T-cell (primary cell): ENCODE data around the gene APC2. TPM values are rescaled to one million over a fixed set of nuclear protein-coding genes. Genes with fewer than 3 reads are reported as not detected.

Source experiments
- ATAC-seq, 4 experiments: fragments of 200-7000 bp in 3 of 4; fragments of 150-1000 bp in 1 of 4; cut with Tn5 transposase; replicated peaks in 1 of 4; 1 replicate in 3 of 4; 2 replicates in 1 of 4; pipeline ENCODE4 v1.10.0; 2021; ENCODE audit warnings: moderate library complexity in 3 of 4, mild to moderate bottlenecking in 2 of 4, moderate number of reproducible peaks in 1 of 4
- CTCF ChIA-PET, 2 donors: fragments of 300-600 bp; sonication (Branson Sonifier 250); formaldehyde crosslinking; loops; one replicate each; lab custom pipeline; 2022; ENCODE audit warnings: antibody characterized with exemption in 2 of 2; lab: Charles Lee
- POLR2A ChIA-PET, 2 donors: fragments of 300-600 bp; sonication (Branson Sonifier 250); formaldehyde crosslinking; loops; one replicate each; lab custom pipeline; 2022; ENCODE audit warnings: antibody characterized with exemption in 2 of 2; lab: Charles Lee
- DNase-seq, 35 experiments: peaks; one replicate each; pipeline versions ENCODE4 v3.0.0 to v3.0.0-alpha.2; 2013 to 2023
- H3K27ac ChIP-seq: one replicate; pipeline ENCODE4 v1.5.1; 2013; ENCODE audit warnings: low read length
- H3K27me3 ChIP-seq, 2 experiments: replicated peaks in 1 of 2; 1 replicate in 1 of 2; 2 replicates in 1 of 2; pipeline versions ENCODE4 v1.6.1 to v1.7.0; 2013; ENCODE audit warnings: low read length in 1 of 2, mixed read lengths in 1 of 2; ENCODE audit not compliant: control insufficient read depth in 2 of 2, insufficient read depth in 2 of 2; ENCODE audit errors: extremely low read depth in 1 of 2
- H3K36me3 ChIP-seq, 2 donors: 1 replicate in 1 of 2; 2 replicates in 1 of 2; pipeline versions ENCODE4 v1.6.1 to v1.7.0; 2013; ENCODE audit warnings: low read length in 1 of 2; ENCODE audit not compliant: control insufficient read depth in 2 of 2, insufficient read depth in 1 of 2; ENCODE audit errors: extremely low read depth in 1 of 2
- H3K4me1 ChIP-seq, 2 experiments: 1 replicate in 1 of 2; 2 replicates in 1 of 2; pipeline versions ENCODE4 v1.6.1 to v1.7.0; 2013; ENCODE audit warnings: low read length in 2 of 2, mixed read lengths in 1 of 2; ENCODE audit not compliant: insufficient read depth in 2 of 2, control insufficient read depth in 1 of 2; ENCODE audit errors: extremely low read depth in 1 of 2
- H3K4me3 ChIP-seq, 2 donors: 1 replicate in 1 of 2; 2 replicates in 1 of 2; pipeline versions ENCODE4 v1.5.1 to v1.7.0; 2013; ENCODE audit warnings: mild to moderate bottlenecking in 2 of 2, low read length in 1 of 2, moderate library complexity in 1 of 2; ENCODE audit not compliant: control insufficient read depth in 1 of 2; ENCODE audit errors: extremely low read depth in 1 of 2
- H3K9me3 ChIP-seq: 2 replicates; pipeline ENCODE4 v1.7.0; 2013
- H3K27ac Mint-ChIP-seq, 2 donors: one replicate each; pipeline ENCODE4 v1.8.0; 2020 to 2021; ENCODE audit warnings: mild to moderate bottlenecking in 2 of 2, mixed read lengths in 2 of 2
- H3K27me3 Mint-ChIP-seq, 2 donors: one replicate each; pipeline ENCODE4 v1.8.0; 2021 to 2022; ENCODE audit warnings: mixed read lengths in 2 of 2
- H3K36me3 Mint-ChIP-seq: one replicate; pipeline ENCODE4 v1.8.0; 2021; ENCODE audit warnings: mixed read lengths
- H3K4me1 Mint-ChIP-seq, 3 donors: one replicate each; pipeline ENCODE4 v1.8.0; 2020 to 2022; ENCODE audit warnings: mixed read lengths in 3 of 3, mild to moderate bottlenecking in 1 of 3
- H3K4me3 Mint-ChIP-seq, 3 donors: one replicate each; pipeline ENCODE4 v1.8.0; 2020 to 2022; ENCODE audit warnings: mild to moderate bottlenecking in 3 of 3, mixed read lengths in 3 of 3, moderate library complexity in 3 of 3
- H3K9me3 Mint-ChIP-seq, 3 donors: one replicate each; pipeline ENCODE4 v1.8.0; 2020 to 2022; ENCODE audit warnings: mixed read lengths in 3 of 3
- WGBS: methylation state at CpG from one replicate; pipeline ENCODE4 v1.1.5; 2013; ENCODE audit warnings: missing lambda C conversion rate; ENCODE audit not compliant: insufficient coverage; 5-methylcytosine and 5-hydroxymethylcytosine counted together
- total RNA-seq, 35 experiments: library from RNA in 6 of 35; stranded (reverse) in 6 of 35; fragments of 120-200 nt in 1 of 35; gene quantifications; one replicate each; pipeline versions ENCODE4 v1.2.1 to v1.2.4 and lab custom pipeline; 2013 to 2026

Gene APC2
- total RNA-seq, 5 donors from 2014 or later (not counting 1 experiment from before 2014, with no cell fraction given): 0.08 to 0.29 (median 0.13) TPM

- ChIA-PET CTCF (no interaction called here), POLR2A (no interaction called here)
- peaks cover 17 to 31% (median 20%) of the 10 kb centered on the region in 3 donors for H3K4me1 Mint-ChIP-seq
- DNase-seq (peak; percentile 84 to 97 (median 92)), ATAC-seq (peak; percentile 90 to 93 (median 90))
- peaks cover 0 to 48% of the 10 kb centered on the region in 2 experiments for H3K4me1 ChIP-seq
- no peaks in the 10 kb centered on the region for H3K9me3 ChIP-seq
- H3K36me3 Mint-ChIP-seq: no peaks in the 10 kb centered on the region
- no peaks in the 10 kb centered on the region for H3K36me3 ChIP-seq
- 8% methylated on average over 37 of the region's 46 CpGs for WGBS
- peak overlapping the region; percentile 81 to 87 (median 83) for H3K4me3 Mint-ChIP-seq
- H3K9me3 Mint-ChIP-seq: no peaks in the 10 kb centered on the region
- H3K4me3 ChIP-seq: peak overlapping the region; percentile 30 to 54
- peak overlapping the region; percentile 75 to 95 for H3K27ac Mint-ChIP-seq
- H3K27ac ChIP-seq: peak overlapping the region; percentile 62
- peaks cover 0 to 80% of the 10 kb centered on the region in 2 experiments for H3K27me3 ChIP-seq
- peaks cover 0 to 5% of the 10 kb centered on the region in 2 donors for H3K27me3 Mint-ChIP-seq
Measured at GRCh38 chr19:1507763-1508506, 58.0 kb downstream of the APC2 start.

- Histone ChIP-seq H3K27me3 (peaks cover 0 to 75% of the 10 kb centered on the region in 2 experiments), H3K36me3 (no peaks in the 10 kb centered on the region), H3K27ac (no peak overlapping the region), H3K4me3 (no peak overlapping the region), H3K4me1 (peaks cover 0 to 46% of the 10 kb centered on the region in 2 experiments), H3K9me3 (no peaks in the 10 kb centered on the region)
- Mint-ChIP-seq H3K27me3 (peaks cover 0 to 4% of the 10 kb centered on the region in 2 donors), H3K36me3 (no peaks in the 10 kb centered on the region), H3K4me1 (peaks cover 17 to 31% (median 18%) of the 10 kb centered on the region in 3 donors), H3K4me3 (peak overlapping the region in 2 of 3 donors; percentile 32 to 81), H3K9me3 (no peaks in the 10 kb centered on the region), H3K27ac (peak overlapping the region in 1 of 2 donors; percentile 58)
- POLR2A ChIA-PET: no interaction called here
- ATAC-seq (peak in 1 of 4 experiments; percentile 0), DNase-seq (no peak)
- CTCF ChIA-PET: interaction anchor here in 1 of 2 donors (0.7 kb wide), 1 partner anchor 17 kb away, joined by 3 read pairs; the partner anchor contains the start of gene REEP6
- 32% methylated on average over 8 of the region's 12 CpGs for WGBS
Measured at GRCh38 chr19:1508507-1508856, 58.6 kb downstream of the APC2 start.

- H3K36me3 Mint-ChIP-seq: no peaks in the 10 kb centered on the region
- H3K27ac Mint-ChIP-seq: peak overlapping the region; percentile 11 to 31
- H3K9me3 Mint-ChIP-seq: no peaks in the 10 kb centered on the region
- CTCF ChIA-PET: no interaction called here
- H3K4me3 Mint-ChIP-seq: peak overlapping the region in 1 of 3 donors; percentile 24
- Histone ChIP-seq H3K27me3 (peaks cover 0 to 78% of the 10 kb centered on the region in 2 experiments), H3K4me3 (no peak overlapping the region), H3K9me3 (no peaks in the 10 kb centered on the region), H3K36me3 (no peaks in the 10 kb centered on the region), H3K4me1 (peaks cover 0 to 50% of the 10 kb centered on the region in 2 experiments), H3K27ac (no peak overlapping the region)
- ATAC-seq (no peak), DNase-seq (no peak)
- H3K4me1 Mint-ChIP-seq: peaks cover 15 to 31% (median 18%) of the 10 kb centered on the region in 3 donors
- POLR2A ChIA-PET: interaction anchor here in 1 of 2 donors (0.6 kb wide), 1 partner anchor 333 kb away, joined by 6 read pairs; no protein-coding TSS in a partner anchor
- H3K27me3 Mint-ChIP-seq: peaks cover 0 to 4% of the 10 kb centered on the region in 2 donors
- 67% methylated on average over 6 of the region's 11 CpGs for WGBS
Measured at GRCh38 chr19:1509602-1510441, 59.9 kb downstream of the APC2 start.

DNA sequence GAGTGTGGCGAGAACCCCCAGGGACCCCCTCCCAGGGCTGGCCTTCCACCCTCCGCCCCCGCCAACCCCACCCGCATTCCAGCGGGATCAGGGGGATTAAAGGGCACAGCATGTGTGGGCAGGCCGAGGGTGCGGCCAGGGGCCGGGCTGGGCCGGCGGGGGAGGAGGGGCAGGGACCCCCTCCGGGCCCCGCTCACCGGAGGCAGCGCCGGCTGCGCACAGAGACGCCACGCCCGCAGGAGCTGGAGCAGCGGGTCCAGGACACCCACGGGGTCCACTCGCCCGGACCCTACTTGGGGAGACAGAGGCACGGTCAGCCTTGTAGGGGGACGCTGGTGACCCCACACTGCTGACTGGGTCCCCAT is 60.5 kb downstream of the APC2 start:
- H3K4me3 Mint-ChIP-seq: peak overlapping the region in 1 of 3 donors; percentile 72
- peaks cover 0 to 79% of the 10 kb centered on the region in 2 experiments for H3K27me3 ChIP-seq
- H3K36me3 ChIP-seq: no peaks in the 10 kb centered on the region

DNA sequence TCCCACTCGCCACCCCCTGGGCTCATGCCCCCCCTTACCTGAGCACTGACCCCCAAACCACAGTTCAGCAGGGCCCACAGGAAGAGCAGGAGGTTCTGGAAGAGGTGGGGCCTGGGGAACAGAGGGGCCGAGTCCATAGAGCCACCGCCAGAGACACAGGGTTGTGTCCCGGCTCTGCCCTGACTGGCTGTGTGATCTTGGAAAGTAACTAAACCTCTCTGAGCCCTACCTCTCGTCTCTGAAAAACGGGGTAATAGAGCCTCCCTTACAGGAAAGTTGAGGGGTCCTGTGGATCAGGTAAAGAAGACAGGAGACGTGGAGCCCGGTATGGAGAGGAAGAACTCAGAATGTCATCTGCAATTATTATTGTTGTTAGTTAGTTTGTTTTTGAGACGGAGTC is 60.9 kb downstream of the APC2 start:
- H3K36me3 ChIP-seq: no peaks in the 10 kb centered on the region
- peaks cover 0 to 77% of the 10 kb centered on the region in 2 experiments for H3K27me3 ChIP-seq
- no peak for ATAC-seq
- CTCF ChIA-PET: no interaction called here
- no peak overlapping the region for H3K27ac ChIP-seq
- peaks cover 0 to 4% of the 10 kb centered on the region in 2 donors for H3K27me3 Mint-ChIP-seq
- peak overlapping the region; percentile 27 to 39 for H3K27ac Mint-ChIP-seq
- DNase-seq: no peak
- H3K4me3 Mint-ChIP-seq: peak overlapping the region in 1 of 3 donors; percentile 72
- H3K9me3 Mint-ChIP-seq: no peaks in the 10 kb centered on the region
- H3K4me1 ChIP-seq: peaks cover 0 to 50% of the 10 kb centered on the region in 2 experiments
- POLR2A ChIA-PET: no interaction called here
- no peaks in the 10 kb centered on the region for H3K36me3 Mint-ChIP-seq
- 65% methylated on average over 2 of the region's 9 CpGs for WGBS
- H3K4me3 ChIP-seq: no peak overlapping the region
- H3K4me1 Mint-ChIP-seq: peaks cover 15 to 29% (median 18%) of the 10 kb centered on the region in 3 donors
- no peaks in the 10 kb centered on the region for H3K9me3 ChIP-seq

More for the DNA sequence above, 60.5 kb downstream of the APC2 start:
- DNase-seq: no peak
- Mint-ChIP-seq H3K9me3 (no peaks in the 10 kb centered on the region), H3K27me3 (peaks cover 0 to 4% of the 10 kb centered on the region in 2 donors), H3K4me1 (peaks cover 15 to 30% (median 18%) of the 10 kb centered on the region in 3 donors), H3K36me3 (no peaks in the 10 kb centered on the region), H3K27ac (no peak overlapping the region)
- POLR2A ChIA-PET: no interaction called here
- CTCF ChIA-PET: no interaction called here
- Histone ChIP-seq H3K9me3 (no peaks in the 10 kb centered on the region), H3K27ac (no peak overlapping the region), H3K4me3 (no peak overlapping the region), H3K4me1 (peaks cover 0 to 50% of the 10 kb centered on the region in 2 experiments)
- 48% methylated on average over 18 of the region's 25 CpGs for WGBS
- ATAC-seq: no peak
